GM18517 (cell line): ENCODE data around the gene SMOC2.

ENCODE experiments used
- ATAC-seq: cut with Tn5 transposase; IDR thresholded peaks from one replicate; pipeline ENCODE4 v1.9.1; 2021; ENCODE audit warnings: mild to moderate bottlenecking, moderate library complexity; ENCODE audit not compliant: unreplicated experiment

The SMOC2 gene

GRCh38 chr6:168479421-168479820 lies 38.4 kb downstream of the SMOC2 start:
- ATAC-seq, result no peak

GRCh38 chr6:168480481-168480880 lies 39.5 kb downstream of the SMOC2 start:
- ATAC-seq, result no peak

GRCh38 chr6:168485818-168486217 lies 44.8 kb downstream of the SMOC2 start:
- no peak for ATAC-seq

GRCh38 chr6:168490757-168491156 lies 49.8 kb downstream of the SMOC2 start:
- ATAC-seq, result no peak

GRCh38 chr6:168493976-168494375 lies 53.0 kb downstream of the SMOC2 start:
- ATAC-seq, result no peak

- no peak for ATAC-seq
Measured at GRCh38 chr6:168494726-168495125, 53.7 kb downstream of the SMOC2 start.

- no peak for ATAC-seq
Measured at GRCh38 chr6:168495133-168495532, 54.1 kb downstream of the SMOC2 start.

GRCh38 chr6:168495636-168496035 lies 54.7 kb downstream of the SMOC2 start:
- no peak for ATAC-seq

GRCh38 chr6:168496139-168496996 lies 55.4 kb downstream of the SMOC2 start:
- no peak for ATAC-seq

- ATAC-seq, result no peak
Measured at GRCh38 chr6:168496997-168497331, 56.0 kb downstream of the SMOC2 start.

- ATAC-seq, result no peak
Measured at GRCh38 chr6:168497381-168497780, 56.4 kb downstream of the SMOC2 start.

- ATAC-seq, result no peak
Measured at GRCh38 chr6:168498161-168498843, 57.3 kb downstream of the SMOC2 start.

GRCh38 chr6:168499045-168499650 lies 58.2 kb downstream of the SMOC2 start:
- ATAC-seq, result no peak

- ATAC-seq, result no peak
Measured at GRCh38 chr6:168500519-168500918, 59.5 kb downstream of the SMOC2 start.

- ATAC-seq, result no peak
Measured at GRCh38 chr6:168501561-168501960, 60.6 kb downstream of the SMOC2 start.

GRCh38 chr6:168504366-168504765 lies 63.4 kb downstream of the SMOC2 start:
- ATAC-seq, result no peak

- no peak for ATAC-seq
Measured at GRCh38 chr6:168506460-168506859, 65.5 kb downstream of the SMOC2 start.

- ATAC-seq, result no peak
Measured at GRCh38 chr6:168507297-168507696, 66.3 kb downstream of the SMOC2 start.

GRCh38 chr6:168507730-168508129 lies 66.7 kb downstream of the SMOC2 start:
- no peak for ATAC-seq

- ATAC-seq, result no peak
Measured at GRCh38 chr6:168508903-168509302, 67.9 kb downstream of the SMOC2 start.

- ATAC-seq, result no peak
Measured at GRCh38 chr6:168513766-168514165, 72.8 kb downstream of the SMOC2 start.

- ATAC-seq, result no peak
Measured at GRCh38 chr6:168514216-168514615, 73.2 kb downstream of the SMOC2 start.
